ENCODE measurements around the gene RUNX3.

The RUNX3 gene

GRCh38 chr1:24862775-24863483 is 67.1 kb downstream of the RUNX3 start:
- no peak for DNase-seq (ENCODE audit: low read depth in 2 of 2)

GRCh38 chr1:24861821-24862727 is 68.0 kb downstream of the RUNX3 start:
- no peak for DNase-seq (ENCODE audit: low read depth in 2 of 2)

- no peak for DNase-seq (ENCODE audit: low read depth in 2 of 2)
Observed at GRCh38 chr1:24860841-24861240, 69.2 kb downstream of the RUNX3 start.

GRCh38 chr1:24859063-24860010 is 70.7 kb downstream of the RUNX3 start:
- no peak for DNase-seq (ENCODE audit: low read depth in 2 of 2)

GRCh38 chr1:24858277-24858676 is 71.8 kb downstream of the RUNX3 start:
- no peak for DNase-seq (ENCODE audit: low read depth in 2 of 2)

- DNase-seq (ENCODE audit: low read depth in 2 of 2) = no peak
Observed at GRCh38 chr1:24857507-24858133, 72.5 kb downstream of the RUNX3 start.

GRCh38 chr1:24856787-24857506 is 73.1 kb downstream of the RUNX3 start:
- no peak for DNase-seq (ENCODE audit: low read depth in 2 of 2)

- DNase-seq (ENCODE audit: low read depth in 2 of 2) = no peak
Observed at GRCh38 chr1:24855474-24855873, 74.6 kb downstream of the RUNX3 start.

GRCh38 chr1:24853649-24854048 is 76.4 kb downstream of the RUNX3 start:
- no peak for DNase-seq (ENCODE audit: low read depth in 2 of 2)

GRCh38 chr1:24850328-24850920 is 79.7 kb downstream of the RUNX3 start:
- DNase-seq (ENCODE audit: low read depth in 2 of 2) = no peak

GRCh38 chr1:24849672-24850295 is 80.3 kb downstream of the RUNX3 start:
- no peak for DNase-seq (ENCODE audit: low read depth in 2 of 2)
